NCI-H1092 (cell line): Measurements from ENCODE around the gene EXOSC6.
"Not testable (repeated sequence)": the region's sequence is repeated elsewhere in the genome, so short reads cannot be mapped to it uniquely, and the experiment has no call there.

ENCODE experiments used
- DNase-seq: peaks from one replicate; lab custom pipeline; 2025; lab: John Stamatoyannopoulos, UW

Gene EXOSC6

GRCh38 chr16:70251629-70252354 is at the start of gene EXOSC6:
TSS of gene EXOSC6 (minus strand) at chr16:70251940. CDS start at chr16:70251900, 40 bp downstream.
- peak; percentile 91 for DNase-seq

- no peak for DNase-seq
Observed at GRCh38 chr16:70301121-70301520, 49.4 kb upstream of the EXOSC6 start.

GRCh38 chr16:70298988-70299938 is 47.5 kb upstream of the EXOSC6 start, which contains the start of gene DDX19B:
TSS of gene DDX19B (plus strand) at chr16:70299186. CDS start at chr16:70299298, 112 bp downstream.
- DNase-seq: peak; percentile 71

GRCh38 chr16:70295634-70296033 is 43.9 kb upstream of the EXOSC6 start:
- no peak for DNase-seq

- no peak for DNase-seq
Observed at GRCh38 chr16:70294385-70295025, 42.8 kb upstream of the EXOSC6 start.

- DNase-seq: not testable (repeated sequence)
Observed at GRCh38 chr16:70292148-70292547, 40.4 kb upstream of the EXOSC6 start.

- DNase-seq: no peak
Observed at GRCh38 chr16:70290949-70291519, 39.3 kb upstream of the EXOSC6 start.

GRCh38 chr16:70289229-70290094 is 37.7 kb upstream of the EXOSC6 start, which contains the start of gene AARS1:
TSS of gene AARS1 (minus strand) at chr16:70289506. CDS start at chr16:70282763, 6,743 bp downstream.
- DNase-seq: peak; percentile 99

- not testable (repeated sequence) for DNase-seq
Observed at GRCh38 chr16:70287304-70287971, 35.7 kb upstream of the EXOSC6 start.

GRCh38 chr16:70276392-70276791 is 24.7 kb upstream of the EXOSC6 start:
- DNase-seq: no peak

GRCh38 chr16:70271696-70272095 is 20.0 kb upstream of the EXOSC6 start:
- DNase-seq: no peak

GRCh38 chr16:70270176-70270575 is 18.4 kb upstream of the EXOSC6 start:
- no peak for DNase-seq

- DNase-seq: no peak
Observed at GRCh38 chr16:70269471-70269870, 17.7 kb upstream of the EXOSC6 start.

GRCh38 chr16:70267922-70268321 is 16.2 kb upstream of the EXOSC6 start:
- not testable (repeated sequence) for DNase-seq

GRCh38 chr16:70267516-70267915 is 15.8 kb upstream of the EXOSC6 start:
- DNase-seq: no peak

- DNase-seq: not testable (repeated sequence)
Observed at GRCh38 chr16:70259903-70260302, 8.2 kb upstream of the EXOSC6 start.

GRCh38 chr16:70258946-70259345 is 7.2 kb upstream of the EXOSC6 start:
- DNase-seq: no peak

- DNase-seq: no peak
Observed at GRCh38 chr16:70258065-70258464, 6.3 kb upstream of the EXOSC6 start.

- DNase-seq: no peak
Observed at GRCh38 chr16:70257391-70257790, 5.7 kb upstream of the EXOSC6 start.

- DNase-seq: no peak
Observed at GRCh38 chr16:70255574-70255973, 3.8 kb upstream of the EXOSC6 start.
